ENCODE results near the gene NOS2. TPM values are rescaled to one million over a fixed set of nuclear protein-coding genes. Genes with fewer than 3 reads are reported as not detected.

NOS2 gene
- total RNA-seq, 2 donors from 2014 or later = 29.7 to 34.5 TPM

DNA sequence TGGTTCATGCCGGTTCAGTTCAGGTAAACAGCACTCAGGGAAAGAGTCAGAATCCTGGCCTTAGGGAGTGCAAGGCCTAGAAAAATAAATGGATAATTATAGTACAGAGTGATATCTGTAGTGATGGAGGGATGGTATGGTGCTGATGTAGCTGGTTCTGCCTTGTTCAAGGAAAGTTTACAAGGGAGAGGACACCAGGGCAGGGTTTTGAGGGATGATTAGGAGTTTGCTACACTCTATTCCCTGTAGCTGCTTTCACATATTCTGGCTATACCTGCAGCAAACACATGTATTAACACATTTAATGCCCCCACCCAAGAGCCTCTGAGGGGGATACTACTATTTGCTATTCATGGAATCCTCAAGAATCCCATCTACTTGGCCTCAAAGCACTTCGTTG is 1.7 kb upstream of the NOS2 start:
- H3K27ac ChIP-seq = no peak overlapping the region
- H3K4me1 ChIP-seq = peaks cover 6% of the 10 kb centered on the region
- no peaks in the 10 kb centered on the region for H3K36me3 ChIP-seq
- H3K9me3 ChIP-seq = no peaks in the 10 kb centered on the region
- no peak overlapping the region for H3K4me3 ChIP-seq
- DNase-seq = no peak
- intact Hi-C loops (cut with DNase I) = loop anchor here (10.0 kb wide), 1 partner anchor 453 kb away; no protein-coding TSS in a partner anchor
- H3K9ac ChIP-seq (ENCODE audit: low read depth in 2 of 2, low read length in 2 of 2) = no peak overlapping the region
- no peaks in the 10 kb centered on the region for H3K27me3 ChIP-seq
- TF ChIP-seq, protein P1, sequence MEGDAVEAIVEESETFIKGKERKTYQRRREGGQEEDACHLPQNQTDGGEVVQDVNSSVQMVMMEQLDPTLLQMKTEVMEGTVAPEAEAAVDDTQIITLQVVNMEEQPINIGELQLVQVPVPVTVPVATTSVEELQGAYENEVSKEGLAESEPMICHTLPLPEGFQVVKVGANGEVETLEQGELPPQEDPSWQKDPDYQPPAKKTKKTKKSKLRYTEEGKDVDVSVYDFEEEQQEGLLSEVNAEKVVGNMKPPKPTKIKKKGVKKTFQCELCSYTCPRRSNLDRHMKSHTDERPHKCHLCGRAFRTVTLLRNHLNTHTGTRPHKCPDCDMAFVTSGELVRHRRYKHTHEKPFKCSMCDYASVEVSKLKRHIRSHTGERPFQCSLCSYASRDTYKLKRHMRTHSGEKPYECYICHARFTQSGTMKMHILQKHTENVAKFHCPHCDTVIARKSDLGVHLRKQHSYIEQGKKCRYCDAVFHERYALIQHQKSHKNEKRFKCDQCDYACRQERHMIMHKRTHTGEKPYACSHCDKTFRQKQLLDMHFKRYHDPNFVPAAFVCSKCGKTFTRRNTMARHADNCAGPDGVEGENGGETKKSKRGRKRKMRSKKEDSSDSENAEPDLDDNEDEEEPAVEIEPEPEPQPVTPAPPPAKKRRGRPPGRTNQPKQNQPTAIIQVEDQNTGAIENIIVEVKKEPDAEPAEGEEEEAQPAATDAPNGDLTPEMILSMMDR (IDR thresholded peaks at IDR 0.05) = no peak

DNA sequence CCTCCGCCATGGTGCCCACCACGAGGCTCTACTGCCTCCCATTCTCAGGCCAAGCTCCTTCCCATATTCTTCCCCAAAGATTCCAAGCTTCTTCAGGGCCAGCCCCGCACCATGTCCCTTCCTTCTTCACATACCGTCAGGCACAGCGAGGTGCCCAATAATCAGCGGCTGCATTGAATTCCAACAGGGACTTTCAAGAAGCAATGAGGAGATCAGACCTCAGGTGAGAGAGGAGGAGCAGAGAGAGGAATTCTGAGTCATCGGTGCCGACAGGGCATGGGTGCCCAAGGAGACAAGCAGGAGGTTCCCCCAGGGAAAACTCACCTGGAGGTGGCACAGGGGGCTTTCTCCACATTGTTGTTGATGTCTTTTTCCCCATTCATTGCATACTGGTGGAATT is 2.0 kb downstream of the NOS2 start:
- no peak overlapping the region for H3K27ac ChIP-seq
- peak overlapping the region in 1 of 2 donors; percentile 51 for H3K9ac ChIP-seq (ENCODE audit: low read depth in 2 of 2, low read length in 2 of 2)
- no peaks in the 10 kb centered on the region for H3K36me3 ChIP-seq
- intact Hi-C loops (cut with DNase I) = no loop called here
- TF ChIP-seq, protein P1 (IDR thresholded peaks at IDR 0.05) = no peak
- H3K4me1 ChIP-seq = no peaks in the 10 kb centered on the region
- no peaks in the 10 kb centered on the region for H3K27me3 ChIP-seq
- no peaks in the 10 kb centered on the region for H3K9me3 ChIP-seq
- DNase-seq = no peak
- peak overlapping the region; percentile 17 for H3K4me3 ChIP-seq

DNA sequence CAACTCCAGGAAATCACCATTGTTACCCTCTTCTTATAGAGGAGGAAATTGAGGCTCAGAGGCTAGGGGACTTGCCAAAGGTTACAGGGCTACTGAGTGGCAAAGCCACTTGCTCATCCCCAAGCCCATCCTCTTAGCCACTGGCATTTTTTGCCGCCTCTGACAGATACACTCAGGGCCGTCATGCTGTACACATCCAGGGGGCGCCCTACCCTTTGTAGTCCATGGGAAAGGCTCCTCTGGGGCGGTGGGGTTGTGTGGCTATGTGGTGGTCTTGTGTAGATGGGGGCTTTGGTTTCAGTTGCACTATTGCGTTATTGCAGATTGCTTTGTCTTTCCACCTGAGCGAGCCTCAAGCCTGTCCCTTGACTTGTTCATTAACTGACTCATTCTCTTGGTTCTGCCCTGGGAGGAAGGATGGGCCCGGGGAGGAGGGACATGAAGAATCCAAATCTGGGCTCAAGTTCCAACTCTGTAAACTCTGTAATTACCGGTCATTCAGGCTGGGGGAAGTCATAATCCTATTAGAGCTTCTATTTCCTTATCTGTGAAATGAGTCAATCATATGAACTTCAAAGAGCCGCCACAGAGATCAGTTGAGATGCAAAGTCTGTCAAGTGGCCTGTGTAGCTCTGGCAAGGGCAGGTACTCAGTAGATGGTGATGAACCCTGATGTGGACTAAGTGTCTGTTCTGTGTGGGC is 2.8 kb downstream of the NOS2 start:
- no peaks in the 10 kb centered on the region for H3K9me3 ChIP-seq
- H3K27ac ChIP-seq = no peak overlapping the region
- H3K4me1 ChIP-seq = no peaks in the 10 kb centered on the region
- no peak overlapping the region for H3K4me3 ChIP-seq
- no peaks in the 10 kb centered on the region for H3K27me3 ChIP-seq
- intact Hi-C loops (cut with DNase I) = no loop called here
- no peak overlapping the region for H3K9ac ChIP-seq (ENCODE audit: low read depth in 2 of 2, low read length in 2 of 2)
- TF ChIP-seq, protein P1 (IDR thresholded peaks at IDR 0.05) = no peak
- DNase-seq = peak; percentile 67
- no peaks in the 10 kb centered on the region for H3K36me3 ChIP-seq

DNA sequence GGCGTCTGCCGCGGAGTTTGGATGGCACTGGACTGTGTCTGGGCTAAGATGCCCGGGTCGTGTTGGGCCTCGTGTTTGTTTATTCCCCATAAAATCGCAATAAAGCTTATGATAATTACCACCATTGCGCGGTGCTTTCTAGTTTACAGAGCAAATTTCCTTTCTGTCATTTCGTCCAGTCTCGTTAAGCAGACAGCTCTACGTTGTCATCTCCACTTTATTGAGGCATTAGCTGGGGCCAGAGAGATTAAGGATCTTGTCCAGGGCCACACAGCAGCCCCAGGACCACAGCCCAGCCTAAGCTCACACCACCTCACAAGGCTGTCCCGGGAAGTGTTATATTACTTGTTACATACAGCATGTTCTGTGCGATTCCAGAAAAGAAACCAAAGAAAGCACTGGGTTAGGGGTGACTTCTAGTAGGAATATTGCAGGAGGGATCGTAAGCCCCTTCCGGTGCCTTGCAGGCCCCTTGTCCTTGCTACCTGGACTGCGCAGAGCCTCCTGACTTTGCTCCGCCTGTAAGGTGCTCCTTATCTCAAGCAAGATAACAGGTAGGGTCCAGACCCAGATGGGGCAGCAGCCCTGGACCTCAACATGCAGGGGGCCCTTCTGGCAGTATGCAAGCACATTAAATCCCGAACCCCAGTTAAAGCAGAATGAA is 6.3 kb downstream of the NOS2 start:
- Histone ChIP-seq H3K9ac (ENCODE audit: low read depth in 2 of 2, low read length in 2 of 2) (peak overlapping the region; percentile 25 to 66), H3K9me3 (no peaks in the 10 kb centered on the region), H3K4me1 (no peaks in the 10 kb centered on the region), H3K36me3 (no peaks in the 10 kb centered on the region), H3K27ac (no peak overlapping the region), H3K4me3 (peak overlapping the region; percentile 14), H3K27me3 (no peaks in the 10 kb centered on the region)
- intact Hi-C loops (cut with DNase I) = no loop called here
- no peak for DNase-seq
- TF ChIP-seq, protein P1 (IDR thresholded peaks at IDR 0.05) = no peak

DNA sequence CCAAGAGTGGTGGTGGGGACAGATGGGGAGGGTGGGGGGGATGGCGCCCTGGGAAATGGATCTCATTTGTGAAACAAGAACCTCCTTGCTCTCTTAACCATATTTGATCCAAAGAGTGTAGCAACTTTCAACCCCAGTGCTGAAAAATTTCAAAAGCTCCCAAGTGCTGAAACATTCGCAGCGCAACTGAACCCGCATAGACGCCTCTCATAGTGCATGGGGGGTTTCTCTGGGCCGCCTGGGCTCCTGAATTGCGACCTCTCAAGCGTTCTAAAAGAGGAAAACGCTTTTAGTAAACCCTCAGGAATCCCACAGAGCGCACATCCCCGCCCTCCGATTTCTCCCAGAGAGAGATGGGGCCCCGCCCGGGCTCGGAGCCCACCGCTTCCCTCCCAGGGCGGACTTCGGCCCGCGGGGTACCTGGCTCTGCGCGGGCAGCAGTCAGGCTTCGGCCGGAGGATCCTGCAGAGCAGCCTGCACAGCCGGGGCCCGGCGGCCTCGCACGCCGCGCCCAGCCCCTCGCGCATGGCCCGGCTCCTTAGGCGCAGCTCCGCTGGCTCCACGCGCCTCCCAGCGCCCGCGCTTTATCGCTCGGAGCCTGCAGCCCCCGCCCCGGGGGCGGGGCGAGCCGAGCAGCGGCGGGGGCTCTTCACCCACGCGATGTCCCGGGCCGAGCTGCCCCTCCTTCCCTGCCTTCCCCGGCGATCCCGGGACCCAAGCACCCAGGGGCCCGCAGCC is 7.0 kb downstream of the NOS2 start:
- TF ChIP-seq, protein P1 (IDR thresholded peaks at IDR 0.05) = no peak
- H3K4me3 ChIP-seq = peak overlapping the region; percentile 14
- no peaks in the 10 kb centered on the region for H3K27me3 ChIP-seq
- H3K9me3 ChIP-seq = no peaks in the 10 kb centered on the region
- peak overlapping the region; percentile 25 to 66 for H3K9ac ChIP-seq (ENCODE audit: low read depth in 2 of 2, low read length in 2 of 2)
- intact Hi-C loops (cut with DNase I) = no loop called here
- no peaks in the 10 kb centered on the region for H3K4me1 ChIP-seq
- H3K27ac ChIP-seq = no peak overlapping the region
- DNase-seq = peak; percentile 54
- H3K36me3 ChIP-seq = no peaks in the 10 kb centered on the region
